SK-N-SH treated with all-trans-retinoic acid at 6 μM for 48 hours (cell line): Measurements from ENCODE around the gene MAN1A1.
A peak's percentile ranks its signal among the peaks of the same experiment; 100 is the strongest.

Source experiments
- ATAC-seq: fragments of 200-7000 bp; cut with Tn5 transposase; 3 replicates; pipeline ENCODE4 v1.9.1; 2020; ENCODE audit warnings: mild to moderate bottlenecking, moderate library complexity
- ARNTL ChIP-seq: fragments of 450-650 bp; formaldehyde crosslinking; IDR thresholded peaks from 2 replicates; pipeline ENCODE4 v1.5.0; 2020; ENCODE audit warnings: low read depth, mild to moderate bottlenecking, moderate library complexity, borderline replicate concordance
- CSDC2 ChIP-seq: fragments of 250-450 bp; sonication (Bioruptor Pico); IDR thresholded peaks from 2 replicates; pipeline ENCODE4 v1.5.0; 2020; ENCODE audit warnings: mild to moderate bottlenecking, moderate library complexity
- ESRRG ChIP-seq: fragments of 250-450 bp; sonication (Bioruptor Pico); IDR thresholded peaks from 2 replicates; pipeline ENCODE4 v1.6.1; 2021; ENCODE audit warnings: mild to moderate bottlenecking
- GLIS3 ChIP-seq: fragments of 250-450 bp; sonication (Bioruptor Pico); IDR thresholded peaks from 2 replicates; pipeline ENCODE4 v1.5.0; 2020; ENCODE audit warnings: mild to moderate bottlenecking, moderate library complexity
- ISL1 ChIP-seq: fragments of 250-450 bp; sonication (Bioruptor Pico); IDR thresholded peaks from 2 replicates; pipeline ENCODE4 v2.1.2; 2022; ENCODE audit warnings: mild to moderate bottlenecking, moderate library complexity
- OSR1 ChIP-seq: fragments of 250-450 bp; sonication (Bioruptor Pico); IDR thresholded peaks from 2 replicates; pipeline ENCODE4 v1.8.0; 2022; ENCODE audit warnings: moderate library complexity, mild to moderate bottlenecking, inconsistent platforms
- PPARA ChIP-seq: fragments of 250-450 bp; sonication (Bioruptor Pico); IDR thresholded peaks from 2 replicates; pipeline ENCODE4 v1.5.0; 2020; ENCODE audit warnings: mild to moderate bottlenecking, borderline replicate concordance
- RARB ChIP-seq: fragments of 250-450 bp; sonication (Bioruptor Pico); IDR thresholded peaks from 2 replicates; pipeline ENCODE4 v1.8.0; 2021; ENCODE audit warnings: mild to moderate bottlenecking, moderate library complexity
- SNAI2 ChIP-seq: fragments of 250-450 bp; sonication (Bioruptor Pico); IDR thresholded peaks from 2 replicates; pipeline ENCODE4 v1.5.0; 2020; ENCODE audit warnings: mild to moderate bottlenecking, moderate library complexity
- TCF4 ChIP-seq: fragments of 250-450 bp; sonication (Bioruptor Pico); IDR thresholded peaks from 2 replicates; pipeline ENCODE4 v1.8.0; 2021; ENCODE audit warnings: mild to moderate bottlenecking, moderate library complexity, borderline replicate concordance
- TOX ChIP-seq: fragments of 250-450 bp; sonication (Bioruptor Pico); IDR thresholded peaks from 2 replicates; pipeline ENCODE4 v1.8.0; 2021; ENCODE audit warnings: mild to moderate bottlenecking, moderate library complexity, borderline replicate concordance
- ZC3H10 ChIP-seq: fragments of 250-450 bp; sonication (Bioruptor Pico); IDR thresholded peaks from 2 replicates; pipeline ENCODE4 v1.5.1; 2021; ENCODE audit warnings: mild to moderate bottlenecking, moderate library complexity
- ZFP3 ChIP-seq: fragments of 250-450 bp; sonication (Bioruptor Pico); IDR thresholded peaks from 2 replicates; pipeline ENCODE4 v1.5.0; 2020; ENCODE audit warnings: mild to moderate bottlenecking, moderate library complexity
- ZFP30 ChIP-seq: fragments of 450-650 bp; formaldehyde crosslinking; IDR thresholded peaks from 2 replicates; pipeline ENCODE4 v1.5.0; 2022; ENCODE audit warnings: mild to moderate bottlenecking, moderate library complexity
- ZNF565 ChIP-seq: fragments of 450-650 bp; formaldehyde crosslinking; conservative IDR thresholded peaks from 2 replicates; pipeline ENCODE4 v1.5.0; 2020; ENCODE audit warnings: low read depth, mild to moderate bottlenecking, moderate library complexity
- ZNF70 ChIP-seq: fragments of 450-650 bp; formaldehyde crosslinking; IDR thresholded peaks from 2 replicates; pipeline ENCODE4 v1.5.0; 2020; ENCODE audit warnings: mild to moderate bottlenecking, moderate library complexity
- ZNF8 ChIP-seq: fragments of 450-650 bp; formaldehyde crosslinking; IDR thresholded peaks from 2 replicates; pipeline ENCODE4 v1.5.0; 2020; ENCODE audit warnings: mild to moderate bottlenecking, moderate library complexity
- TF ChIP-seq, protein P1 (sequence below): fragments of 250-450 bp; sonication (Bioruptor Pico); IDR thresholded peaks from 2 replicates; pipeline ENCODE4 v1.5.0; 2020; ENCODE audit warnings: mild to moderate bottlenecking, moderate library complexity
- TF ChIP-seq, protein P2 (sequence below): fragments of 250-450 bp; sonication (Bioruptor Pico); IDR thresholded peaks from 2 replicates; pipeline ENCODE4 v1.5.1; 2021; ENCODE audit warnings: mild to moderate bottlenecking, moderate library complexity
- TF ChIP-seq, protein P3 (sequence below): fragments of 250-450 bp; sonication (Bioruptor Pico); IDR thresholded peaks from 2 replicates; pipeline ENCODE4 v1.5.1; 2020; ENCODE audit warnings: low read depth, mild to moderate bottlenecking, moderate library complexity

MAN1A1 gene

DNA sequence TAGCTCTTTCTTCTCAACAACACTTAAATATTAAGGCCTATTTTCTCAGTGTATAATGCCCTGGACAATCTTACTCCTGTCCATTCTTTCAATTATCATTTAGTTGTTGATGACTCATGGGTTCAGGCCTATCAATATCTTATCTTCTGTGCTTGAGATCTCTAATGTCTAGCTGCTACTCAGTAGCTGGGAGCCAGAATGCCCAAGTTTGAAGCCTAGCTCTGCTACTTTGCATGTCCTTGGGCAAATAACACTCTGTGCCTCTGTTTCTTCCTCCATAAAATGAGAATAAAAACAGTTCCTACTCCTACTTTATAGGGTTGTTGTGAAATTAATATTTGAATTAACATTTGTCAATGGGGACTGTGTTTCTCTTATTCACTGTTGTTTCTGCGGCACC, 69.5 kb downstream of the MAN1A1 start:
- no peak for ATAC-seq

DNA sequence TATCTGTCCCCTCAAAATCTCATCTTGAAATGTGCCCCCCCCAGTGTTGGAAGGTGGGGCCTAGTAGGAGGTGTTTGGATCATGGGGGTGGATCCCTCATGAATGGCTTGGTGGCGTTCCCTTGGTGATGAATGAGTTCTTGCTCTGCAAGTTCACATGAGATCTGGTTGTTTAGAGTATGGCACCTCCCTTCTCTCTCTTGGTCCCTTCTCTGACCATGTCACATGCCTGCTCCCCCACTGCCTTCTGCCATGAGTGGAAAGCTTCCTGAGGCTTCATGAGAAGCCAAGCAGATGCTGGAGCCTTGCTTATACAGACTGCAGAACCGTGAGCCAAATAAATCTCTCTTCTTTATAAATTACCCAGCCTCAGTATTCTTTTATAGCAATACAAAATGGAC, 70.9 kb downstream of the MAN1A1 start:
- no peak for TF ChIP-seq SNAI2 (CRISPR knock-in tag)
- TF ChIP-seq, protein P1, sequence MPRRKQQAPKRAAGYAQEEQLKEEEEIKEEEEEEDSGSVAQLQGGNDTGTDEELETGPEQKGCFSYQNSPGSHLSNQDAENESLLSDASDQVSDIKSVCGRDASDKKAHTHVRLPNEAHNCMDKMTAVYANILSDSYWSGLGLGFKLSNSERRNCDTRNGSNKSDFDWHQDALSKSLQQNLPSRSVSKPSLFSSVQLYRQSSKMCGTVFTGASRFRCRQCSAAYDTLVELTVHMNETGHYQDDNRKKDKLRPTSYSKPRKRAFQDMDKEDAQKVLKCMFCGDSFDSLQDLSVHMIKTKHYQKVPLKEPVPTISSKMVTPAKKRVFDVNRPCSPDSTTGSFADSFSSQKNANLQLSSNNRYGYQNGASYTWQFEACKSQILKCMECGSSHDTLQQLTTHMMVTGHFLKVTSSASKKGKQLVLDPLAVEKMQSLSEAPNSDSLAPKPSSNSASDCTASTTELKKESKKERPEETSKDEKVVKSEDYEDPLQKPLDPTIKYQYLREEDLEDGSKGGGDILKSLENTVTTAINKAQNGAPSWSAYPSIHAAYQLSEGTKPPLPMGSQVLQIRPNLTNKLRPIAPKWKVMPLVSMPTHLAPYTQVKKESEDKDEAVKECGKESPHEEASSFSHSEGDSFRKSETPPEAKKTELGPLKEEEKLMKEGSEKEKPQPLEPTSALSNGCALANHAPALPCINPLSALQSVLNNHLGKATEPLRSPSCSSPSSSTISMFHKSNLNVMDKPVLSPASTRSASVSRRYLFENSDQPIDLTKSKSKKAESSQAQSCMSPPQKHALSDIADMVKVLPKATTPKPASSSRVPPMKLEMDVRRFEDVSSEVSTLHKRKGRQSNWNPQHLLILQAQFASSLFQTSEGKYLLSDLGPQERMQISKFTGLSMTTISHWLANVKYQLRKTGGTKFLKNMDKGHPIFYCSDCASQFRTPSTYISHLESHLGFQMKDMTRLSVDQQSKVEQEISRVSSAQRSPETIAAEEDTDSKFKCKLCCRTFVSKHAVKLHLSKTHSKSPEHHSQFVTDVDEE: no peak
- no peak for TF ChIP-seq ZNF8 (CRISPR knock-in tag)
- TF ChIP-seq RARB: no peak
- TF ChIP-seq ZNF70 (CRISPR knock-in tag): no peak
- no peak for TF ChIP-seq GLIS3
- TF ChIP-seq, protein P2, sequence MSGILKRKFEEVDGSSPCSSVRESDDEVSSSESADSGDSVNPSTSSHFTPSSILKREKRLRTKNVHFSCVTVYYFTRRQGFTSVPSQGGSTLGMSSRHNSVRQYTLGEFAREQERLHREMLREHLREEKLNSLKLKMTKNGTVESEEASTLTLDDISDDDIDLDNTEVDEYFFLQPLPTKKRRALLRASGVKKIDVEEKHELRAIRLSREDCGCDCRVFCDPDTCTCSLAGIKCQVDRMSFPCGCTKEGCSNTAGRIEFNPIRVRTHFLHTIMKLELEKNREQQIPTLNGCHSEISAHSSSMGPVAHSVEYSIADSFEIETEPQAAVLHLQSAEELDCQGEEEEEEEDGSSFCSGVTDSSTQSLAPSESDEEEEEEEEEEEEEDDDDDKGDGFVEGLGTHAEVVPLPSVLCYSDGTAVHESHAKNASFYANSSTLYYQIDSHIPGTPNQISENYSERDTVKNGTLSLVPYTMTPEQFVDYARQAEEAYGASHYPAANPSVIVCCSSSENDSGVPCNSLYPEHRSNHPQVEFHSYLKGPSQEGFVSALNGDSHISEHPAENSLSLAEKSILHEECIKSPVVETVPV (CRISPR knock-in tag): no peak
- no peak for TF ChIP-seq CSDC2
- TF ChIP-seq ESRRG (CRISPR knock-in tag): no peak
- no peak for TF ChIP-seq TCF4 (CRISPR knock-in tag)
- TF ChIP-seq OSR1 (CRISPR knock-in tag): no peak
- no peak for TF ChIP-seq ISL1 (CRISPR knock-in tag)
- TF ChIP-seq ZC3H10 (CRISPR knock-in tag): no peak
- no peak for TF ChIP-seq ZFP30
- TF ChIP-seq PPARA (CRISPR knock-in tag): no peak
- ATAC-seq: no peak

More for the DNA sequence above, 69.5 kb downstream of the MAN1A1 start:
- TF ChIP-seq ESRRG (CRISPR knock-in tag) (no peak), CSDC2 (no peak), ZFP3 (CRISPR knock-in tag) (no peak), PPARA (CRISPR knock-in tag) (no peak), TCF4 (CRISPR knock-in tag) (no peak), ZC3H10 (CRISPR knock-in tag) (no peak), TOX (CRISPR knock-in tag) (no peak), ZNF565 (no peak), ZNF8 (CRISPR knock-in tag) (no peak)
- TF ChIP-seq, protein P1: no peak
- TF ChIP-seq, protein P2 (CRISPR knock-in tag): no peak

DNA sequence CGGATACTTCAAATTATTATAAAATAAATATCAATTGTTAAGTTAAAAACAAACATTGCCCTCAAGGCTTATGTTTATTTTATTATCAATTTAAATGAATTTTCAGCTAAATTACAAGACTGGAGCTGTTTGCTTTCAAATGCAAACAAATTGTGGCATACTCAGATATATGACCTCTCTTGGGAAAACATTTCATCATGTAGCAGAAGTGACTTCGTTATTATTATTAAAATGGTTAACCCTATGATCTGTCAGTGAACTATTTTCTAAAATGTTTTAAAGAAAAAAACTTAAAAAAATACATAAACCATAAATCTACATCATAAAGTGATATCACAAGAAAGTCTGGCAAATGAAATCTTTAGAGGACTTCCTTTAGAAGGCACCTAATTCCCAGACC, 72.5 kb downstream of the MAN1A1 start:
- TF ChIP-seq ZNF8 (CRISPR knock-in tag) (no peak), ISL1 (CRISPR knock-in tag) (peak; percentile 80)
- ATAC-seq: no peak

DNA sequence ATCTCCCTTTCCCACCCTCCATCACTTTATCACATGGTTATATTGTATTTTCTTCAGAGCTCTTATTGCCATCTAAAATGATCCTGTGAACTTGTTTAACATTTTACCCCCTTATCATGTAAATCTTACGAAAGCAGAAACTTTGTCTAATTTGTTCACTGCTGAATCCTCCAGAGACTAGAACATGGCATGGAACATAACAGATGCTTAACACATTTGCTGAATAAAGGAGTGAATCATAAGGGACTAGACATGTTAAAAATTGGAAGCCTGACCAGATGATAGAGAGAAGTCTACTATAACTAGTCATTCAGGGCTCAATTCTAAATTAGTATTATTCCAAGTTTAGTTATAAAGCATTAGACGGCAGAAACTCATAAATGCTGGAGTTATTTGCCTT, 73.3 kb downstream of the MAN1A1 start:
- ATAC-seq: no peak
- no peak for TF ChIP-seq RARB
- TF ChIP-seq ISL1 (CRISPR knock-in tag): peak; percentile 24; the same call in 1 of the 2 replicates

DNA sequence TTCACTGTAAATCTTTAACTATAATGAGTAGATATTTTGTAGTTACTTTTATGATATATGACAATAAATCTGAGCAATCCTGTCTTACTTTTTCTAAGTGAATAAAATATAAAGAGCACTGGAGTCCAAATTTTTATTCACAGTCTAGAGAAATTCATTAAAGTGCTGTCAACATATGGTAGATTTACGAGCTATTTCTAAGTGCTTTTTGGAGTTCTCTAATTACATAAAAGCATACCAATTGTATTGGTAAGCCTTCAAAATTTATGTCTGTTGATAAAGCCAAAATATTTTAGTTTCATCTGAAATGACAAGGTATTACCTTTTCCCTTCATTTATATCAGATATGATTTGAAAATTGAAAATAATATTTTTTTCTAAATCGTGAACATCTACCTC, 75.4 kb downstream of the MAN1A1 start:
- ATAC-seq: peak; percentile 70
- TF ChIP-seq, protein P1: peak; percentile 71
- no peak for TF ChIP-seq ARNTL
- TF ChIP-seq, protein P3, sequence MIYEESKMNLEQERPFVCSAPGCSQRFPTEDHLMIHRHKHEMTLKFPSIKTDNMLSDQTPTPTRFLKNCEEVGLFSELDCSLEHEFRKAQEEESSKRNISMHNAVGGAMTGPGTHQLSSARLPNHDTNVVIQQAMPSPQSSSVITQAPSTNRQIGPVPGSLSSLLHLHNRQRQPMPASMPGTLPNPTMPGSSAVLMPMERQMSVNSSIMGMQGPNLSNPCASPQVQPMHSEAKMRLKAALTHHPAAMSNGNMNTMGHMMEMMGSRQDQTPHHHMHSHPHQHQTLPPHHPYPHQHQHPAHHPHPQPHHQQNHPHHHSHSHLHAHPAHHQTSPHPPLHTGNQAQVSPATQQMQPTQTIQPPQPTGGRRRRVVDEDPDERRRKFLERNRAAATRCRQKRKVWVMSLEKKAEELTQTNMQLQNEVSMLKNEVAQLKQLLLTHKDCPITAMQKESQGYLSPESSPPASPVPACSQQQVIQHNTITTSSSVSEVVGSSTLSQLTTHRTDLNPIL (CRISPR knock-in tag): peak; percentile 96
- TF ChIP-seq ISL1 (CRISPR knock-in tag): peak; percentile 100
- TF ChIP-seq TOX (CRISPR knock-in tag): peak; percentile 96
- TF ChIP-seq OSR1 (CRISPR knock-in tag): no peak
